MM.1S (cell line): ENCODE measurements around the gene GALNT7.

Experiments used
- CTCF ChIP-seq: fragments of 300-600 bp; sonication (generic); IDR thresholded peaks from 2 replicates; pipeline ENCODE4 v1.5.1; 2016; ENCODE audit warnings: antibody characterized with exemption, low read length, mixed read lengths
- EZH2 ChIP-seq: fragments of 300-600 bp; sonication (generic); optimal IDR thresholded peaks from 2 replicates; pipeline ENCODE3; 2017; ENCODE audit warnings: low read depth, mild to moderate bottlenecking, antibody characterized with exemption, low read length, mixed read lengths
- EZH2phosphoT487 ChIP-seq: fragments of 300-600 bp; sonication (generic); IDR thresholded peaks from 2 replicates; pipeline ENCODE4 v1.6.1; 2018; ENCODE audit warnings: antibody characterized with exemption, low read length

GRCh38 chr4:173288296-173288695 lies 119.7 kb downstream of the GALNT7 start:
- TF ChIP-seq CTCF = peak; percentile 73
- TF ChIP-seq EZH2 = no peak
- TF ChIP-seq EZH2phosphoT487 = no peak
